H9 (cell line): Measurements from ENCODE around the gene OR6B3. TPM values are rescaled to one million over a fixed set of nuclear protein-coding genes. Genes with fewer than 3 reads are reported as not detected.

Experiments
- DNase-seq: peaks from one replicate; pipeline ENCODE4 v3.0.0-alpha.2; 2017
- H2AFZ ChIP-seq: one replicate; pipeline ENCODE4 v1.6.1; 2013; ENCODE audit warnings: mild to moderate bottlenecking, low read length, control low read depth, moderate library complexity
- H2AK5ac ChIP-seq: 2 replicates; pipeline ENCODE4 v1.6.1; 2013; ENCODE audit warnings: low read length, control low read depth, mixed read lengths; ENCODE audit not compliant: insufficient read length
- H2BK120ac ChIP-seq: one replicate; pipeline ENCODE4 v1.6.1; 2013; ENCODE audit warnings: low read depth, mild to moderate bottlenecking, low read length, control low read depth, inconsistent platforms; ENCODE audit not compliant: poor library complexity, severe bottlenecking
- H2BK12ac ChIP-seq: 2 replicates; pipeline ENCODE4 v1.6.1; 2013; ENCODE audit warnings: low read length, control low read depth, mixed read lengths, low read depth; ENCODE audit not compliant: insufficient read length
- H2BK15ac ChIP-seq: 2 replicates; pipeline ENCODE4 v1.6.1; 2013; ENCODE audit warnings: low read depth, low read length, control low read depth
- H2BK20ac ChIP-seq: one replicate; pipeline ENCODE4 v1.6.1; 2013; ENCODE audit warnings: low read depth, mild to moderate bottlenecking, low read length, control low read depth, inconsistent platforms; ENCODE audit not compliant: poor library complexity, severe bottlenecking
- H2BK5ac ChIP-seq: 2 replicates; pipeline ENCODE4 v1.6.1; 2013; ENCODE audit warnings: low read length, control low read depth, mixed read lengths; ENCODE audit not compliant: insufficient read length
- H3K14ac ChIP-seq: 2 replicates; pipeline ENCODE4 v1.6.1; 2013; ENCODE audit warnings: low read length, control low read depth; ENCODE audit not compliant: insufficient read depth
- H3K18ac ChIP-seq: 2 replicates; pipeline ENCODE4 v1.6.1; 2013; ENCODE audit warnings: low read depth, mild to moderate bottlenecking, mixed read lengths, low read length, control low read depth; ENCODE audit not compliant: insufficient read length
- H3K23ac ChIP-seq: 2 replicates; pipeline ENCODE4 v1.6.1; 2013; ENCODE audit warnings: low read length, control low read depth, mixed read lengths, low read depth; ENCODE audit not compliant: insufficient read length
- H3K23me2 ChIP-seq: 2 replicates; pipeline ENCODE4 v1.6.1; 2013; ENCODE audit warnings: low read depth, mild to moderate bottlenecking, mixed read lengths, low read length, control low read depth; ENCODE audit not compliant: insufficient read length, poor library complexity, severe bottlenecking
- H3K27ac ChIP-seq: 2 replicates; pipeline ENCODE4 v1.5.1; 2013; ENCODE audit warnings: low read length, control low read depth, mixed read lengths, low read depth; ENCODE audit not compliant: insufficient read length
- H3K27me3 ChIP-seq: 2 replicates; pipeline ENCODE4 v1.6.1; 2013; ENCODE audit warnings: low read length, control low read depth, inconsistent platforms; ENCODE audit not compliant: insufficient read depth
- H3K4ac ChIP-seq: 2 replicates; pipeline ENCODE4 v1.6.1; 2013; ENCODE audit warnings: low read depth, mild to moderate bottlenecking, control low read depth, inconsistent platforms, low read length, moderate library complexity
- H3K4me1 ChIP-seq: 2 replicates; pipeline ENCODE4 v1.6.1; 2013; ENCODE audit warnings: low read length, control low read depth, inconsistent platforms; ENCODE audit not compliant: insufficient read depth
- H3K4me2 ChIP-seq: 2 replicates; pipeline ENCODE4 v1.6.1; 2013; ENCODE audit warnings: low read length, control low read depth, mixed read lengths; ENCODE audit not compliant: insufficient read length, insufficient read depth
- H3K56ac ChIP-seq: 2 replicates; pipeline ENCODE4 v1.6.1; 2013; ENCODE audit warnings: low read depth, mild to moderate bottlenecking, mixed read lengths, low read length, control low read depth; ENCODE audit not compliant: insufficient read length
- H3K79me1 ChIP-seq: 2 replicates; pipeline ENCODE4 v1.6.1; 2013; ENCODE audit warnings: low read depth, mild to moderate bottlenecking, moderate library complexity, low read length, control low read depth, inconsistent platforms; ENCODE audit not compliant: insufficient read depth, poor library complexity, severe bottlenecking
- H3K79me2 ChIP-seq: 2 replicates; pipeline ENCODE4 v1.6.1; 2013; ENCODE audit warnings: low read length, control low read depth, inconsistent platforms; ENCODE audit not compliant: insufficient read depth
- H3K9ac ChIP-seq: 2 replicates; pipeline ENCODE4 v1.6.1; 2013; ENCODE audit warnings: low read length, control low read depth, mixed read lengths; ENCODE audit not compliant: insufficient read length; ENCODE audit errors: extremely low read depth
- H3K9me3 ChIP-seq: one replicate; pipeline ENCODE4 v1.6.1; 2013; ENCODE audit warnings: low read depth, low read length, inconsistent platforms; ENCODE audit not compliant: control insufficient read depth
- H3T11ph ChIP-seq: one replicate; pipeline ENCODE4 v1.6.1; 2013; ENCODE audit warnings: mild to moderate bottlenecking, low read length, control low read depth, inconsistent platforms
- H4K20me1 ChIP-seq: one replicate; pipeline ENCODE4 v1.6.1; 2013; ENCODE audit not compliant: control insufficient read depth, insufficient read length, insufficient read depth
- H4K5ac ChIP-seq: 2 replicates; pipeline ENCODE4 v1.6.1; 2013; ENCODE audit warnings: low read depth, mild to moderate bottlenecking, mixed read lengths, low read length, control low read depth; ENCODE audit not compliant: insufficient read length
- H4K8ac ChIP-seq: replicated peaks from 2 replicates; pipeline ENCODE4 v1.6.1; 2013; ENCODE audit warnings: low read length, control low read depth, mixed read lengths, low read depth; ENCODE audit not compliant: insufficient read length
- H4K91ac ChIP-seq: 2 replicates; pipeline ENCODE4 v1.6.1; 2013; ENCODE audit warnings: low read depth, mild to moderate bottlenecking, moderate library complexity, mixed read lengths, low read length, control low read depth; ENCODE audit not compliant: insufficient read length
- H3K27ac Mint-ChIP-seq, 3 experiments: 2 replicates in 2 of 3; 3 replicates in 1 of 3; pipeline ENCODE4 v1.8.0; 2020 to 2021; ENCODE audit warnings: mixed read lengths in 3 of 3, mild to moderate bottlenecking in 1 of 3, moderate library complexity in 1 of 3
- H3K27me3 Mint-ChIP-seq: 2 replicates; pipeline ENCODE4 v1.8.0; 2021; ENCODE audit warnings: low read depth, mild to moderate bottlenecking, moderate library complexity, mixed read lengths
- H3K36me3 Mint-ChIP-seq, 3 experiments: 2 replicates in 2 of 3; 3 replicates in 1 of 3; pipeline ENCODE4 v1.8.0; 2020 to 2021; ENCODE audit warnings: low read depth in 3 of 3, mixed read lengths in 3 of 3; ENCODE audit not compliant: insufficient read depth in 1 of 3
- H3K4me1 Mint-ChIP-seq, 2 experiments: 2 replicates each; pipeline ENCODE4 v1.8.0; 2020; ENCODE audit warnings: mixed read lengths in 2 of 2
- H3K4me3 Mint-ChIP-seq, 2 experiments: 2 replicates in 1 of 2; 3 replicates in 1 of 2; pipeline ENCODE4 v1.8.0; 2020 to 2021; ENCODE audit warnings: mild to moderate bottlenecking in 2 of 2, mixed read lengths in 2 of 2, moderate library complexity in 1 of 2
- H3K9me3 Mint-ChIP-seq, 2 experiments: 2 replicates in 1 of 2; 3 replicates in 1 of 2; pipeline ENCODE4 v1.8.0; 2020; ENCODE audit warnings: mild to moderate bottlenecking in 2 of 2, mixed read lengths in 2 of 2, moderate library complexity in 1 of 2
- CTCF ChIP-seq: fragments of 200-600 bp; sonication (generic); conservative IDR thresholded peaks from 3 replicates; pipeline ENCODE4 v1.8.0; 2021; ENCODE audit warnings: antibody characterized with exemption, mild to moderate bottlenecking
- WGBS: extraction: QIAGEN DNeasy Blood & Tissue Kit; methylation state at CpG from one replicate; pipeline ENCODE4 v1.1.7; 2013; ENCODE audit warnings: missing lambda C conversion rate, low lambda C conversion rate, mixed read lengths; ENCODE audit not compliant: insufficient read length; ENCODE audit errors: extremely low coverage; 5-methylcytosine and 5-hydroxymethylcytosine counted together
- total RNA-seq: library from RNA; stranded (reverse); gene quantifications from 2 replicates; pipeline ENCODE4 v1.2.1, GENCODE V29; 2021

OR6B3 gene
- total RNA-seq, 1 experiment from 2014 or later: not detected

- Histone ChIP-seq H3K4me2 (no peak overlapping the region), H3K4me1 (no peaks in the 10 kb centered on the region), H3K79me2 (no peaks in the 10 kb centered on the region), H2AK5ac (no peak overlapping the region), H3K9me3 (no peaks in the 10 kb centered on the region), H4K8ac (no peak overlapping the region), H3K79me1 (peaks cover 3% of the 10 kb centered on the region), H4K91ac (no peak overlapping the region), H4K20me1 (no peaks in the 10 kb centered on the region), H3K14ac (no peak overlapping the region), H3K4ac (no peak overlapping the region), H3T11ph (no peak overlapping the region), H3K27ac (no peak overlapping the region), H2BK20ac (no peak overlapping the region), H3K56ac (no peak overlapping the region), H2BK12ac (no peak overlapping the region), H2BK5ac (no peak overlapping the region), H2BK15ac (no peak overlapping the region), H3K23me2 (no peaks in the 10 kb centered on the region), H3K9ac (no peak overlapping the region), H3K18ac (no peak overlapping the region), H3K27me3 (no peaks in the 10 kb centered on the region), H2BK120ac (no peak overlapping the region), H4K5ac (no peak overlapping the region), H3K23ac (no peak overlapping the region), H2AFZ (no peak overlapping the region)
- H3K36me3 Mint-ChIP-seq: peaks cover 33 to 78% (median 59%) of the 10 kb centered on the region in 3 experiments
- TF ChIP-seq CTCF: no peak
- no peaks in the 10 kb centered on the region for H3K27me3 Mint-ChIP-seq
- no peak overlapping the region for H3K27ac Mint-ChIP-seq
- DNase-seq: no peak
- no CpG with 5 or more reads among the region's 9 CpGs for WGBS
- H3K9me3 Mint-ChIP-seq: no peaks in the 10 kb centered on the region
- H3K4me1 Mint-ChIP-seq: no peaks in the 10 kb centered on the region
- H3K4me3 Mint-ChIP-seq: no peak overlapping the region
Measured at GRCh38 chr2:240014327-240014726, 39.0 kb downstream of the OR6B3 start.
